GM12878 (cell line): Measurements from ENCODE around the gene CCDC8. TPM values are rescaled to one million over a fixed set of nuclear protein-coding genes. Genes with fewer than 3 reads are reported as not detected.

Experiments used
- ATAC-seq: fragments of 200-7000 bp; cut with Tn5 transposase; 3 replicates; pipeline ENCODE4 v1.9.1; 2020; ENCODE audit warnings: mild to moderate bottlenecking, moderate library complexity
- BruUV-seq: library from RNA; stranded (reverse); fragments of 400-500 nt; replicated peaks from 2 replicates; lab custom pipeline; 2021; lab: Mats Ljungman, UMichigan
- CTCF ChIA-PET: fragments of 300-600 bp; sonication (Branson Sonifier 250); formaldehyde crosslinking; extraction: SDS; loops from one replicate; lab custom pipeline; 2021; ENCODE audit warnings: inconsistent platforms; lab: Yijun Ruan, JAX
- POLR2A ChIA-PET: fragments of 350-600 bp; formaldehyde crosslinking; extraction: SDS; loops from one replicate; lab custom pipeline; 2021; ENCODE audit warnings: inconsistent platforms; lab: Charles Lee
- RAD21 ChIA-PET: fragments of 300-600 bp; sonication (Branson Sonifier 250); formaldehyde crosslinking; loops from one replicate; lab custom pipeline; 2023; ENCODE audit warnings: antibody characterized with exemption; ENCODE audit not compliant: unreplicated experiment; lab: Charles Lee
- SMC1A ChIA-PET: fragments of 300-600 bp; sonication (Branson Sonifier 250); formaldehyde crosslinking; loops from one replicate; lab custom pipeline; 2023; ENCODE audit not compliant: unreplicated experiment, uncharacterized antibody; lab: Charles Lee
- DNase-seq: peaks from one replicate; pipeline ENCODE4 v3.0.0-alpha.2; 2011; ENCODE audit warnings: low read depth, low spot score
- FAIRE-seq: peaks from 3 replicates; lab custom pipeline; 2011; peaks lifted over from hg19 to GRCh38; lab: Jason Lieb, UNC
- H2AFZ ChIP-seq: 2 replicates; pipeline ENCODE4 v1.6.0; 2011; ENCODE audit warnings: low read depth, low read length, control low read depth; ENCODE audit not compliant: control insufficient read depth
- H3K27ac ChIP-seq: 2 replicates; pipeline ENCODE4 v1.5.1; 2011; ENCODE audit warnings: control low read depth; ENCODE audit not compliant: control insufficient read depth, insufficient read depth
- H3K27me3 ChIP-seq, 2 experiments: replicated peaks in 1 of 2; 2 replicates each; pipeline versions ENCODE4 v1.6.0 to v1.6.1; 2011; ENCODE audit warnings: low read length in 1 of 2; ENCODE audit not compliant: control insufficient read depth in 2 of 2, insufficient read depth in 2 of 2
- H3K36me3 ChIP-seq, 2 experiments: 2 replicates each; pipeline ENCODE4 v1.5.1; 2011; ENCODE audit warnings: low read length in 1 of 2; ENCODE audit not compliant: control insufficient read depth in 2 of 2, insufficient read depth in 2 of 2
- H3K4me1 ChIP-seq: 2 replicates; pipeline ENCODE4 v1.6.1; 2011; ENCODE audit warnings: mild to moderate bottlenecking, low read length, moderate library complexity, mixed read lengths; ENCODE audit not compliant: control insufficient read depth, insufficient read depth
- H3K4me2 ChIP-seq: 2 replicates; pipeline ENCODE4 v1.6.0; 2011; ENCODE audit warnings: control low read depth; ENCODE audit not compliant: control insufficient read depth, insufficient read depth
- H3K4me3 ChIP-seq: fragments of 200-600 bp; sonication (generic); 2 replicates; pipeline ENCODE4 v1.5.1; 2016
- H3K79me2 ChIP-seq: 2 replicates; pipeline ENCODE4 v1.6.0; 2011; ENCODE audit warnings: low read length; ENCODE audit not compliant: control insufficient read depth, insufficient read depth
- H3K9ac ChIP-seq: 2 replicates; pipeline ENCODE4 v1.8.0; 2011; ENCODE audit warnings: low read length, control low read depth, mixed read lengths; ENCODE audit not compliant: control insufficient read depth, insufficient read depth
- H3K9me3 ChIP-seq: replicated peaks from 3 replicates; pipeline ENCODE4 v1.5.1; 2011; ENCODE audit warnings: mild to moderate bottlenecking, low read length; ENCODE audit not compliant: control insufficient read depth, insufficient read depth
- H4K20me1 ChIP-seq: 2 replicates; pipeline ENCODE4 v1.6.0; 2011; ENCODE audit not compliant: control insufficient read depth, insufficient read depth
- ETV6 ChIP-seq, 2 experiments: fragments of 450-650 bp in 1 of 2; IDR thresholded peaks in 1 of 2; conservative IDR thresholded peaks in 1 of 2; 2 replicates each; pipeline ENCODE4 v1.6.1; 2014; ENCODE audit warnings: antibody characterized with exemption in 1 of 2, borderline replicate concordance in 1 of 2, low read depth in 1 of 2, mild to moderate bottlenecking in 1 of 2, moderate library complexity in 1 of 2
- EZH2 ChIP-seq: IDR thresholded peaks from 2 replicates; pipeline ENCODE4 v1.6.1; 2012; ENCODE audit warnings: low read depth, mild to moderate bottlenecking, control low read depth, inconsistent platforms, low read length, borderline replicate concordance; ENCODE audit not compliant: control insufficient read depth
- MEF2A ChIP-seq: IDR thresholded peaks from 2 replicates; pipeline ENCODE4 v1.6.1; 2011; ENCODE audit warnings: low read depth, mild to moderate bottlenecking, low read length, moderate library complexity; ENCODE audit not compliant: insufficient read depth
- RAD51 ChIP-seq: fragments of 450-650 bp; IDR thresholded peaks from 2 replicates; pipeline ENCODE4 v1.6.1; 2016; ENCODE audit warnings: moderate library complexity, mild to moderate bottlenecking, inconsistent platforms
- RUNX3 ChIP-seq: IDR thresholded peaks from 2 replicates; pipeline ENCODE4 v1.6.1; 2012; ENCODE audit warnings: low read length, inconsistent platforms
- WGBS: methylation state at CpG from one replicate; pipeline ENCODE4 v1.1.6; 2016; ENCODE audit warnings: low lambda C conversion rate; ENCODE audit not compliant: insufficient replicate concordance, insufficient coverage; ENCODE audit errors: missing lambda C conversion rate; 5-methylcytosine and 5-hydroxymethylcytosine counted together
- in situ Hi-C: fragments of 300-500 bp; cut with MboI; formaldehyde crosslinking; loops from 9 replicates; pipeline ENCODE4 v1.14.3; 2018; ENCODE audit warnings: mixed read lengths
- intact Hi-C: fragments of 100-400 bp; cut with micrococcal nuclease; formaldehyde crosslinking; loops from one replicate; pipeline ENCODE4 v1.14.2; 2022; ENCODE audit not compliant: unreplicated experiment
- polyA plus RNA-seq, 11 experiments: library from polyadenylated mRNA; depleted of rRNA in 4 of 11; unstranded in 6 of 11; stranded (reverse) in 5 of 11; fragments of >200 nt; fragmentation: Nextera tagmentation in 4 of 11; fragmentation: Illumina TruSeq in 1 of 11; extraction: Ambion mirVana in 4 of 11; extraction: Trizol in 1 of 11; gene quantifications; 1 replicate in 1 of 11; 2 replicates in 10 of 11; pipeline versions ENCODE4 v1.2.1 to v1.2.3, GENCODE V29; 2011 to 2016; ENCODE audit warnings: inconsistent platforms in 2 of 11, missing spikeins in 2 of 11, low read depth in 1 of 11
- total RNA-seq, 4 experiments: library from RNA; depleted of rRNA in 3 of 4; stranded (reverse); fragments of >200 nt in 3 of 4; fragmentation: Illumina TruSeq in 1 of 4; extraction: Trizol in 1 of 4; gene quantifications; 2 replicates each; pipeline versions ENCODE4 v1.2.1 to v1.2.3, GENCODE V29; 2013 to 2021
- TF ChIP-seq, protein P1 (sequence below): fragments of 450-650 bp; formaldehyde crosslinking; IDR thresholded peaks from 2 replicates; pipeline ENCODE4 v1.4.0; 2022; ENCODE audit warnings: mild to moderate bottlenecking, moderate library complexity
- TF ChIP-seq, protein P2 (sequence below): fragments of 450-650 bp; IDR thresholded peaks from 2 replicates; pipeline ENCODE4 v1.6.1; 2017; ENCODE audit warnings: antibody characterized with exemption, mild to moderate bottlenecking, moderate library complexity

CCDC8 gene
- total and polyA plus RNA-seq, 10 of the 15 experiments (the other 5 are each of a cell fraction or from before 2014, with no cell fraction given) = under 0.01 to 0.15 (median 0.05) TPM; not detected in 5

DNA sequence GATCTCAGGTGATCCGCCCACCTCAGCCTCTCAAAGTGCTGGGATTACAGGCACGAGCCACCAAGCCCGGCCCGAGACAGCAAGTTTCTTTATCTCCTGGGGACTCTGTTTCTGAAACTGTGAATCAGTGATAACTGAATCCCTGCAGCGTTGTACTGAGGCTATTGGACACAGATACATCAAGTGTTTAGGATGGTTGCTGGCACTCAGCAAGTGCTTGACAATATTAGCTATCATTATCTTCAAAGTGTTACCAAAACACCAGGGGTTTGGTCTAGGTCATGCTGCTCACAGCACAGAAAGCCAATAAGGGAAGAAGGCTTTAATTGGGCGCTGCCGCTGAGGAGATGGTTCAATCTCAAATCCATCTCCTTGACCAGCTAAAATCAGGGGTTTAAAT lies 35.9 kb upstream of the CCDC8 start:
- POLR2A ChIA-PET = interaction anchor here (0.6 kb wide), 1 partner anchor 153 kb away, joined by 3 read pairs; the partner anchor contains the start of gene HIF3A
- intact Hi-C loops = no loop called here
- FAIRE-seq = no peak
- no peak for TF ChIP-seq ETV6 (conservative IDR thresholded peaks at IDR 0.05 in 1 of 2, IDR thresholded peaks at IDR 0.05 in 1 of 2; ENCODE audit: borderline replicate concordance in 1 of 2, low read depth in 1 of 2)
- no peak for TF ChIP-seq RUNX3
- TF ChIP-seq RAD51 = no peak
- TF ChIP-seq, protein P1, sequence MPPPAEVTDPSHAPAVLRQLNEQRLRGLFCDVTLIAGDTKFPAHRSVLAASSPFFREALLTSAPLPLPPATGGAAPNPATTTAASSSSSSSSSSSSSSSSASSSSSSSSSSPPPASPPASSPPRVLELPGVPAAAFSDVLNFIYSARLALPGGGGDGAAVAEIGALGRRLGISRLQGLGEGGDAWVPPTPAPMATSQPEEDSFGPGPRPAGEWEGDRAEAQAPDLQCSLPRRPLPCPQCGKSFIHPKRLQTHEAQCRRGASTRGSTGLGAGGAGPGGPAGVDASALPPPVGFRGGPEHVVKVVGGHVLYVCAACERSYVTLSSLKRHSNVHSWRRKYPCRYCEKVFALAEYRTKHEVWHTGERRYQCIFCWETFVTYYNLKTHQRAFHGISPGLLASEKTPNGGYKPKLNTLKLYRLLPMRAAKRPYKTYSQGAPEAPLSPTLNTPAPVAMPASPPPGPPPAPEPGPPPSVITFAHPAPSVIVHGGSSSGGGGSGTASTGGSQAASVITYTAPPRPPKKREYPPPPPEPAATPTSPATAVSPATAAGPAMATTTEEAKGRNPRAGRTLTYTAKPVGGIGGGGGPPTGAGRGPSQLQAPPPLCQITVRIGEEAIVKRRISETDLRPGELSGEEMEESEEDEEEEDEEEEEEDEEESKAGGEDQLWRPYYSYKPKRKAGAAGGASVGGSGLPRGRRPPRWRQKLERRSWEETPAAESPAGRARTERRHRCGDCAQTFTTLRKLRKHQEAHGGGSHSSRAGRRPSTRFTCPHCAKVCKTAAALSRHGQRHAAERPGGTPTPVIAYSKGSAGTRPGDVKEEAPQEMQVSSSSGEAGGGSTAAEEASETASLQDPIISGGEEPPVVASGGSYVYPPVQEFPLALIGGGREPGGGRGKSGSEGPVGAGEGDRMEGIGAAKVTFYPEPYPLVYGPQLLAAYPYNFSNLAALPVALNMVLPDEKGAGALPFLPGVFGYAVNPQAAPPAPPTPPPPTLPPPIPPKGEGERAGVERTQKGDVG = no peak
- no peak for TF ChIP-seq MEF2A
- no peak for TF ChIP-seq EZH2
- TF ChIP-seq, protein P2, sequence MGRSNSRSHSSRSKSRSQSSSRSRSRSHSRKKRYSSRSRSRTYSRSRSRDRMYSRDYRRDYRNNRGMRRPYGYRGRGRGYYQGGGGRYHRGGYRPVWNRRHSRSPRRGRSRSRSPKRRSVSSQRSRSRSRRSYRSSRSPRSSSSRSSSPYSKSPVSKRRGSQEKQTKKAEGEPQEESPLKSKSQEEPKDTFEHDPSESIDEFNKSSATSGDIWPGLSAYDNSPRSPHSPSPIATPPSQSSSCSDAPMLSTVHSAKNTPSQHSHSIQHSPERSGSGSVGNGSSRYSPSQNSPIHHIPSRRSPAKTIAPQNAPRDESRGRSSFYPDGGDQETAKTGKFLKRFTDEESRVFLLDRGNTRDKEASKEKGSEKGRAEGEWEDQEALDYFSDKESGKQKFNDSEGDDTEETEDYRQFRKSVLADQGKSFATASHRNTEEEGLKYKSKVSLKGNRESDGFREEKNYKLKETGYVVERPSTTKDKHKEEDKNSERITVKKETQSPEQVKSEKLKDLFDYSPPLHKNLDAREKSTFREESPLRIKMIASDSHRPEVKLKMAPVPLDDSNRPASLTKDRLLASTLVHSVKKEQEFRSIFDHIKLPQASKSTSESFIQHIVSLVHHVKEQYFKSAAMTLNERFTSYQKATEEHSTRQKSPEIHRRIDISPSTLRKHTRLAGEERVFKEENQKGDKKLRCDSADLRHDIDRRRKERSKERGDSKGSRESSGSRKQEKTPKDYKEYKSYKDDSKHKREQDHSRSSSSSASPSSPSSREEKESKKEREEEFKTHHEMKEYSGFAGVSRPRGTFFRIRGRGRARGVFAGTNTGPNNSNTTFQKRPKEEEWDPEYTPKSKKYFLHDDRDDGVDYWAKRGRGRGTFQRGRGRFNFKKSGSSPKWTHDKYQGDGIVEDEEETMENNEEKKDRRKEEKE = no peak
- TF ChIP-seq, all 136 proteins: peak for 0
- DNase-seq (no peak), ATAC-seq (no peak)
- Histone ChIP-seq H3K9me3 (no peaks in the 10 kb centered on the region; the same call in 2 of the 3 replicates), H3K9ac (no peak overlapping the region), H2AFZ (no peak overlapping the region), H3K4me3 (no peak overlapping the region), H3K79me2 (no peaks in the 10 kb centered on the region), H3K4me2 (no peak overlapping the region), H3K36me3 (no peaks in the 10 kb centered on the region), H3K27ac (no peak overlapping the region), H3K27me3 (no peaks in the 10 kb centered on the region), H3K4me1 (no peaks in the 10 kb centered on the region), H4K20me1 (no peaks in the 10 kb centered on the region)
- BruUV-seq = no TSS peak
- ChIA-PET SMC1A (no interaction called here), RAD21 (interaction anchor here (0.6 kb wide), 1 partner anchor 556 kb away, joined by 3 read pairs; no protein-coding TSS in a partner anchor), CTCF (no interaction called here)
- in situ Hi-C loops = no loop called here
- 22% methylated on average over 7 of the region's 7 CpGs for WGBS
